GM19455 (cell line): Measurements from ENCODE around the gene PSPN.
A peak's percentile ranks its signal among the peaks of the same experiment; 100 is the strongest.
"Not testable (repeated sequence)": the region's sequence is repeated elsewhere in the genome, so short reads cannot be mapped to it uniquely, and the experiment has no call there.

Source experiments
- ATAC-seq: cut with Tn5 transposase; IDR thresholded peaks from one replicate; pipeline ENCODE4 v1.9.1; 2021; ENCODE audit not compliant: unreplicated experiment

PSPN gene

DNA sequence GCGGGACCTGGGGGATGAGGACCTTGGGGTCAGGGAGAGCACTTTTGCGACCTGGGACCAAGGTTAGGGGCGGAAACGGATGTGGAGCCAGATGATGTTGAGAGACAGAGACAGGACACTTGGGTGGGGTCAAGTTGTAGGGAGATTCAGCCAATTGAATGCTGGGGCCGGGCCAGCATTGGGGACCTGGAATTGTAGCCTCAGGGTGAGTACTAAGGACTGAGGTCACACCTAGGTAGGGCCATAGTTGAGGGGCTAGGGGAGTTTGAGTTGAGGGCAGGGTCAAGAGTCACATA, 2.0 kb downstream of the PSPN start:
- ATAC-seq, result no peak

DNA sequence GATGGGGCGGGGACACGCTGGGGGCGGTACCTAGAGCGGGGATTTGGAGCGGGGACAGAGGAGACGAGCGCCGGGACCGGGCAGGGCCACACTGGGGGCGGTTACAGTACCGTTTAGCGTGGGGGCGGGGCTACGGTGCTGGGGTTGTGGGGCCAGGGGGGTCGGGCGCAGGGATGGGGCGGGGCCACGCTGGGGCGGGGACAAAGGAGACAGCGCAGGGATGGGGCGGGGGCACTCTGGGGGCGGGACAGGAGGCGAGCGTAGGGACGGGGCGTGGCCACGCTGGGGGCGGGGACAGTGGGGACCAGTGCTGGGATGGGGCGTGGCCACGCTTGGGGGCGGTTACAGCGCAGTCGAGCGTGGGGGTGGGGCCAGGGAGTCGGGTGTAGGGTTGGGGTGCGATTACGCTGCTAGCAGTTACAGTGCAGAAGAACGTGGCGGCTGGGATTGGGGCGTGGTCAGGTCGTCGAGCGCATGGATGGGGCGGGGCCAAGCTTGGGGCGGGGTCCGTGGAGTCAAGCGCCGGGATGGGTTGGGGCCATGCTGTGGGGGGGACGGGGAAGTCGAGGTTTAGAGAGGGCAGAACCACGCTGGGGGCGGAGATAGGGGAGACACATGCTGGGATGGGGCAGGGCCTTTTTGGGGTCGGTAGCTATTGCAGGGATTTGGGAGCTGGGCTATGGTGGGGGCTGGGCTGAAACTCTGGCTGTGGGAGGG, 2.5 kb downstream of the PSPN start:
- peak; percentile 43 for ATAC-seq

GRCh38 chr19:6372594-6373095, 3.1 kb downstream of the PSPN start, which contains the start of gene ALKBH7:
ALKBH7 (plus strand) TSS chr19:6372794; CDS start chr19:6372821, 27 bp downstream.
- peak; percentile 72 for ATAC-seq

DNA sequence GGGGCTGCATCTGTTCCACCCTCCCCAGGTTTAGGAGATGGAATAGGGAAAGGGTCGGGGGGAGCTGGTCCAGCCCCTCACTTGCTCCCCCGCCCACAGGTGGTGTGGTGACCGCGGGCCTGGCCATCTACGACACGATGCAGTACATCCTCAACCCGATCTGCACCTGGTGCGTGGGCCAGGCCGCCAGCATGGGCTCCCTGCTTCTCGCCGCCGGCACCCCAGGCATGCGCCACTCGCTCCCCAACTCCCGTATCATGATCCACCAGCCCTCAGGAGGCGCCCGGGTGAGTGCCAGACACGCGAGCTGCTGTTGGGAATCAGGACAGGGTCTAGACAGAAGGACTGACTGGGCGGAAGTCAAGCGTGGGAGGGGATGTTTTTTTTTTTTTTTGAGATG, 11.4 kb downstream of the PSPN start:
- no peak for ATAC-seq

GRCh38 chr19:6362351-6362801, 13.4 kb downstream of the PSPN start:
- ATAC-seq, result no peak

DNA sequence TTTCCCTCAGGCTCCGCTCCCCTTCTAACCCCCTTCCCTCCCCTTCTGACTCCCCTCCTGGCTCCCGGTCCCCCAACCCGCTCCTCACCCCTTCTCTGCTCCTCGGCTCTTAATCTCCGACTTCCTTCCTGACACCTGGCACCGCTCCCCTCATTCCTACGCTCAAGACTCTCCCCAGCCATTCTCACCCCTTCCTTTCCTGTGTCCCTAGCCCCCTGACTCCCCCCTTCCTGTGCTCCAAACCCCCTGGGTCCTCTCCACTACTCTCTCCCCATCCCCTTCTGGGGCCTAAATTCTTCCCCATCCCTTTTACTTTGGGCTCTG, 13.7 kb downstream of the PSPN start:
- no peak for ATAC-seq

DNA sequence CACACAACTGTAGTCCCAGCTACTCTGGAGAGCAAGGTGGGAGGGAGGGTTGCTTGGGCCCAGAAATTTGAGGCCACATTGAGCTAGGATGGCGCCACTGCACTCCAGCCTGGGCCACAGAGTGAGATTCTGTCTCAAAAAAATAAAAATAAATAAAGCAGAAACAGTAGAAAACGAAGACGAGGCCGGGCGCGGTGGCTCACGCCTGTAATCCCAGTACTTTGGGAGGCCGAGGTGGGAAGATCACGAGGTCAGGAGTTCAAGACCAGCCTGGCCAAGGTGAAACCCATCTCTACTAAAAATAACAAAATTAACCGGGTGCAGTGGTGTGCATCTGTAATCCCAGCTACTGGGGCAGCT, 14.9 kb downstream of the PSPN start:
- not testable (repeated sequence) for ATAC-seq

DNA sequence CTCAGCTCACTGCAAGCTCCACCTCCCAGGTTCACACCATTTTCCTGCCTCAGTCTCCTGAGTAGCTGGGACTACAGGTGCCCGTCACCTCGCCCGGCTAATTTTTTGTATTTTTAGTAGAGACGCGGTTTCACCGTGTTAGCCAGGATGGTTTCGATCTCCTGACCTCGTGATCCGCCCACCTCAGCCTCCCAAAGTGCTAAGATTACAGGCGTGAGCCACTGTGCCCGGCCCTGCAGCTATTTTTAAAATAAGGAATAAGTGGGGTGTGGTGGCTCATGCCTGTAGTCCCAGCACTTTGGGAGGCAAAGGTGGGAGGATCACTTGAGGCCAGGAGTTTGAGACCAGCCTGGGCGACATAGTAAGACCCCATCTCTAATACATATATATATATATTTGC, 15.3 kb downstream of the PSPN start:
- ATAC-seq, result not testable (repeated sequence)

DNA sequence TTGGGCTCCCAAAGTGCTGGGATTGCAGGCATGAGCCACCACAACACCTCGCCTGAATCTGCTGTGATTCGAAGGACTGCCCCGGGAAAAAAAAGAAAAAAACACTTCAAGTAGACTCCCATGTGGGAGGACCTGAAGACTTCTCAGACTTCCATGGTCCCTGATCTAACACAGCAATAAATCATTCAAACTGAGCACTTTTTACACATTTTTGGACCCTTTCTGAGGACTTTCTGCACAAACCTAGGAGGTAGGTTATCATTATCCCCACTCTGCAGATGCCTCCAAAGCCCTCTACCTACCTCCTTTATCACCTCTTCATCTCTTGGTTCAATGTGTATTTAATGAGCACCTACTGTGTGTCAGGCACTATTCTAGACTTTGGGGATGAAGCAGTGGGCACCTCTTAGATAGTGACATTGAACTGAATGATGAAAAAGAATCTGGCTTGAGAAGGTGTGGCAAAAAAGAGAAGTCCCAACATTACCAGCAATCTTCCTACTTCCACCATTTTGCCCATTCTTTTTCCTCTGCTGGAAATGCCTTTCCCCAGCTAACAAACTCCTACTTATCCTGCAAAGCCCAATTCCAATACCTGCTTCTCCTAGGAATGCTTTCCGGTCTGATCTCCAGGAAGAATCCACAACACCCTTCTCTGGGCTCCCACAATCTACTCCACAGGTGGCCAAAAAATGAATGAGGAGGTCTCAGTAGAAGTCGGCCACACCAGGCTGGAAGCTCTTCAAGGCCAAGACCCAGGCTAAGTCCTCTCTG, 16.0 kb downstream of the PSPN start:
- no peak for ATAC-seq

GRCh38 chr19:6358003-6358402, 17.7 kb downstream of the PSPN start:
- ATAC-seq, result no peak

GRCh38 chr19:6357174-6357573, 18.6 kb downstream of the PSPN start:
- ATAC-seq, result no peak

GRCh38 chr19:6355321-6356040, 20.3 kb downstream of the PSPN start:
- ATAC-seq, result not testable (repeated sequence)

DNA sequence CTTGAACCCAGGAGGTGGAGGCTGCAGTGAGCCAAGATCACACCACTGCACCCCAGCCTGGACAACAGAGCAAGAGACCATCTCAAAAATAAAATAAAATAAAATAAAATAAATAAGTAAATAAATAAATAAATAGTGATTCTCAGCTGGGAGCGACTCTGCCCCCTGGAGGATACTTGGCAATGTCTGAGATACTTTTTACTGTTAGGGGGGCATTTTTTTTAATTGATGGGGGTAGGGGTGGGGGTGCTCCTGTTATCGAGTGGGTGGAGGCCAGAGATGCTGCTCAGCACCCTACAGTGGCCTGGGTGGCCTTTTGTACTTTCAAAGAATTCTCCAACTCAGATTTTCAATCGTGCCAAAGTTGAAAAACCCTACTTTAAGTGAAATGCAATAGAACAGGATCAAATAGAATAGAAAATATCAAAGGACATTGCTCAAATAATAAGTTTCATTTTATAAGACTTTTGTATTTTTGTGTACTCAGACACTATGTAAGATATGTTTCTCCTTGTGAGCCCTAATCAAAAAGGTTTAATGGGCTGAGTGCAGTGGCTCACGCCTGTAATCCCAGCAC, 21.5 kb downstream of the PSPN start:
- ATAC-seq, result no peak

GRCh38 chr19:6352381-6353165, 23.2 kb downstream of the PSPN start:
- no peak for ATAC-seq

- ATAC-seq, result no peak
Observed at GRCh38 chr19:6350688-6351087, 25.0 kb downstream of the PSPN start.

- not testable (repeated sequence) for ATAC-seq
Observed at GRCh38 chr19:6349271-6349670, 26.5 kb downstream of the PSPN start.

DNA sequence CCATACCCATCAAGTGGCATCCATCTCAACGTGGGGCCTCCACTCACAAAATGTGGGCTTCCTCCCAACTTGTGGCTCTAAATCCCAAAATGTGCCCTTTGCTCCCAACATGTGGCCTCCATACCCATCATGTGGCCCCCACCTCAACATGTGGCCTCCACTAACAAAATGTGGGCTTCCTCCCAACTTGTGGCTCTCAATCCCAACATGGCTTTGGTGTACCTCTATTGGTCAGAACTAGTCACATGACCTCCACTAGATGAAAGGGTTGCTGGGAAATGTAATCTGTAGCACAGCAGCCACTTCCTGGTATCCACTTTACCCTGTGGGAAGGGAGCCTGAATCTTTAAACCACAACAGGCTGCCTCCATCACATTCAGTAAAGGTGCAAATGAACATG, 32.3 kb downstream of the PSPN start:
- ATAC-seq, result no peak

GRCh38 chr19:6340493-6341201, 35.1 kb downstream of the PSPN start:
- ATAC-seq, result no peak

DNA sequence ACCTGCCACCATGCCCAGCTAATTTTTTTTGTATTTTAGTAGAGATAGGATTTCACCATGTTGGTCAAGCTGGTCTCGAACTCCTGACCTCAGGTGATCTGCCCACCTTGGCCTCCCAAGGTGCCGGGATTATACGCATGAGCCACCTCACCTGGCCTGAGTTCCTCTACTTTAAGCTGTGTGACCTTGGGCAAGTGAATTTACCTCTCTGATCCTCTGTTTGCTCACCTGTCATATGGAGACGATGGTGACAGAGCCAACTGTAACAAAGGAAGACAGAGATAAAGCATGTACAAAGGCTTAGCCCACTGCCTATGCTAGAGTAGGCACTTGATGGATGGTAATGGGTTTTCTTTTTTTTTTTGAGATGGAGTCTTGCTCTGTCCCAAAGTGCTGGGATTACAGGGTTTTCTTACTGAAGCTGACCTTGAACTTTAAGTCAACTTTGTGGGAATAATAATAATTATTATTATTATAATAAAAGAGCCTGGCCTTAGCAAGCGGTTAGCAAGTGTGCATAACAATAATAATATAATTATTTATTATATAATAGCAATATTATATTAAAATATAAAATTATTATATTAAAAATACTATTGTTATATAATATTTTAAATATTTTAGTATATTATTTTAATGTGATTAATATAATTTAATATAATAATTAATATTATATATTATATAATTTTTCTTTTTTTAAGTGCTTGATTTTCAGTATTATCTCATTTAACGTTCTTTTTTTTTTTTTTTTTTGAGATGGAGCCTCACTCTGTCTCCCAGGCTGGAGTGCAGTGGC, 41.0 kb downstream of the PSPN start:
- ATAC-seq, result no peak
